DMS114 treated with DMSO at 0.1 percent for 48 hours (cell line): ENCODE data around the gene VWA5B1.

Experiments used
- DNase-seq: peaks from one replicate; lab custom pipeline; 2025; ENCODE audit not compliant: unreplicated experiment; lab: John Stamatoyannopoulos, UW

The VWA5B1 gene

GRCh38 chr1:20320704-20321103 lies 30.0 kb downstream of the VWA5B1 start:
- no peak for DNase-seq

GRCh38 chr1:20321573-20321972 lies 30.9 kb downstream of the VWA5B1 start:
- DNase-seq, result no peak

GRCh38 chr1:20322081-20322824 lies 31.6 kb downstream of the VWA5B1 start:
- DNase-seq, result no peak

GRCh38 chr1:20322825-20323612 lies 32.3 kb downstream of the VWA5B1 start:
- no peak for DNase-seq

GRCh38 chr1:20323613-20323920 lies 32.9 kb downstream of the VWA5B1 start:
- no peak for DNase-seq

GRCh38 chr1:20324704-20325406 lies 34.2 kb downstream of the VWA5B1 start:
- no peak for DNase-seq

DNA sequence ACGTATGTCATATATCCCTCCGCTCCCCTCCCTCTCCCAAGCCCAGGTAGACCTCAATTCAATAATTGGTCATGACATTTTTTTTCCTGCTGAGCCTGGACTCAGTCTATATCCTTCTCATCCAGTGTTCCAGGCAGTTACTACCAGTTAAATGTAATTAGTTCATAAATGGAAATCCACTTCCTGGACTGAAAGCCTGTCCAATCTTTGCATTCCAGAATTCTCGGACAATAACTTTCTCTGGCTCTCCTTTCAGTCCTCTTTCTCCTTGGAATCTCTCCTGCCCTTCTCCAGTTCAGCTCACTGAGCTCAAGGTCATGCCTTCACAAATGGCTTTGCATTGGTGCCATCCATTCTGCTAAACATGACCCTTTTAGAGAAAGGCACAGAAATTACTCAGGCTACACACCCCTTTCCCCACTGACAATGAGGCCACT lies 34.8 kb downstream of the VWA5B1 start:
- DNase-seq, result no peak

GRCh38 chr1:20325844-20326420 lies 35.3 kb downstream of the VWA5B1 start:
- no peak for DNase-seq

GRCh38 chr1:20327467-20327866 lies 36.8 kb downstream of the VWA5B1 start:
- no peak for DNase-seq

GRCh38 chr1:20328201-20328600 lies 37.5 kb downstream of the VWA5B1 start:
- DNase-seq, result no peak

GRCh38 chr1:20329793-20330542 lies 39.3 kb downstream of the VWA5B1 start:
- no peak for DNase-seq

DNA sequence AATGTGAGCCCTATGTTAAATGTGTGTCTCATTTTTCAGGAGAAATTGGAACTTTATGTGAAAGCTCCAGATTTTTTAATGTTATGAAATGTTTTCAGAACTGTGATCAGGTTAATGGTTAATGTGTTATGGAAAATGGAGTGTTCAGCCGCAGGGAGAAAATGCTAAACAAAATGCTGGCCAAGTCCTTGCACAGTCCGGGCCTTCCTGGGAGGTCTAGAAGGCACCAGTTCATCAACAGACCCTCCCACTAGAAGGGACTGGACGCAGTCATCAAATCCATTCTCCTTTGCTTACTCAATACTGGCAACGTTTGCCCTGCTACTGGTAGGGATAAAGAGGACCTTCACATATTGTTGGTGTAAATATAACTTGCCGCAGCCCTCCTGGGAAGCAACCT lies 43.4 kb downstream of the VWA5B1 start:
- DNase-seq, result no peak

DNA sequence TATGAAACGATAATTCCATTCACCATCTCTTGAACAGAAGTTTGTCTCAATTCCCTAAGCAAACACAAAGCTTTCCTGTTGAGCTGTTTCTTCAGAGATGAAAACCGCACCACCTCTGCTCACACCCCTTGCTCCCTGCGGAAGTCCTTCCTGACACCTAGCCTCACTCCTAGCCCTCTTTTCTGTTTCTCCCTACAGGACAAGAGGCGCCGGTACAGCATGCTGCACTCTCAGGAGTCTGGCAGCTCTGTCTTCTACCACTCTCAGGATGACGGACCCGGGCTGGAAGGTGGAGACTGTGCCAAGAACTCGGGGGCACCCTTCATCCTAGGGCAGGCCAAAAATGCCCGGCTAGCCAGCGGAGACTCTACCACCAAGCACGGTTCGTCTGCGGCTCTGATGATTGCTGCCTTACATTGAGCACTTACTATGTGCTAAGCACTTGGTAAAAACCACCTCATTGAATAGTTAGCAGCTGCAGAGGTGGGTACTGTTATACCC lies 45.5 kb downstream of the VWA5B1 start:
- no peak for DNase-seq

DNA sequence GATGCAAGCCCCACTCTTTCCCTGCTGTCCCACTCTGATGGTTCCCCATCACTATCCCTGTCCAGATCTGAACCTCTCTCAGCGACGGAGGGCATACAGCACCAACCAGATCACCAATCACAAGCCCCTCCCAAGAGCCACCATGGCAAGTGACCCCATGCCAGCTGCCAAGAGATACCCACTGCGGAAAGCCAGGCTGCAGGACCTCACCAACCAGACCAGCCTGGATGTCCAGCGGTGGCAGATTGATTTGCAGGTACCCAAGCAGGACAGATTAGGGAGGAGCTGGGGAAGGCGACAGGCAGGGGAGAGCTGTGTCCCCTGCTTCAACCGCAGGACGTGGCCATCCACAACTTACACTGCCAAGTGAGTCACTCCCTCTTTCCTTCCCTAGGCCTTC lies 46.9 kb downstream of the VWA5B1 start:
- no peak for DNase-seq

GRCh38 chr1:20339811-20340457 lies 49.3 kb downstream of the VWA5B1 start:
- no peak for DNase-seq

GRCh38 chr1:20342294-20343148 lies 51.8 kb downstream of the VWA5B1 start:
- DNase-seq, result no peak

DNA sequence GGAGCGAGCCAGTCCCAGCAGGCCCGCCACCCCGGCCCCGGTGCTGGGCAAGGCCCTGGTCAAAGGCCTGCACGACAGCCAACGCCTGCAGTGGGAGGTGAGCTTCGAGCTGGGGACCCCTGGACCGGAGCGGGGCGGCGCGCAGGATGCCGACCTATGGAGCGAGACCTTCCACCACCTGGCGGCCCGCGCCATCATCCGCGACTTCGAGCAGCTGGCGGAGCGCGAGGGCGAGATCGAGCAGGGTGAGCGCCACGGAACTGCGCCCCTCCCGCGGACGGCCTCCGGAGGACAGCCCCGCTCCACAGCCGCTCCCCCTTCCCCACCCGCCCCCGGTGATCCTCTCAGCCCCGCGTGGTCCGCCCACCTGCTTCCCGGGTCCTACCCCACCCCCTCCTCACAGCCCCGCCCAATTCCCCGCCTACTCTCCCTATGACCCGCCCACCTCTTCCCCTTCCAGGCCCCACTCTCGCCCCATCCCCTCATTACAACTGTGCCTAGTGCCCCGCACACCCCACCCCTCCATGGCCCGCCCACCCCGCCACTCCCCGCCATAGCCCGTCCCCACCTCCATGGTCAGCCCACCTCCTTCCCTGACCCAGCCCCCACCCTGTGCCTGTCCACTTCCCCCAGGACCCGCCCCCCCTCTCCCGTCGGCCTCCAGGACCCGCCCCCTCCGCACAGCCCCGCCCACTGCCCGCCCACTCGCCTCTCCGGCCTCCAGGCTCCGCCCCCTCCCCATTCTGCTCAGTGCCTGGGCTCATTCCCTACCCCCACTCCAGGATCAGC lies 52.7 kb downstream of the VWA5B1 start:
- peak; percentile 42 for DNase-seq

DNA sequence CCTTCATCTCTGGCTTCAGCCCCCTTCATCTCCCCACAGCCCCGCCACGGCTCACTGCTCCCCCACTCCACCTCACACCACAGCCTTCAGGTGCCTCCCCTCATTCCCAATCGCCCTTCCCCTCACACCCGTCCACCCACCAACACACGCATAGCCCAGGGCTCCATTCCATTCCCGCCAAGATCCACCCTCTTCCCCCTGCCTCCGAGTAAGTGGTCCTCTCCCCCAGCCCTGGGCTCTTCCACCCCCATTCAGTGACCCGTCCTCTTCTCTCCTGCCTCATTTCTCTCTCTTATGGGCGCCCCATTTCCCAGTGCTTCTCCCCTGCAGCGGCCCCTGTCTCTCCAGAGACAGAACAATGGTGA lies 53.2 kb downstream of the VWA5B1 start:
- DNase-seq, result no peak

- no peak for DNase-seq
Measured at GRCh38 chr1:20344738-20345137, 54.1 kb downstream of the VWA5B1 start.
